CD4-positive, alpha-beta T cell (primary cell): Measurements from ENCODE around the gene RSBN1L. TPM values are rescaled to one million over a fixed set of nuclear protein-coding genes. Genes with fewer than 3 reads are reported as not detected.
A peak's percentile ranks its signal among the peaks of the same experiment; 100 is the strongest.

ENCODE experiments used
- ATAC-seq: fragments of 200-7000 bp; cut with Tn5 transposase; one replicate; pipeline ENCODE4 v1.10.0; 2022; ENCODE audit warnings: mild to moderate bottlenecking; ENCODE audit not compliant: poor library complexity
- CTCF ChIA-PET: fragments of 350-600 bp; sonication (Branson Sonifier 250); formaldehyde crosslinking; loops from one replicate; lab custom pipeline; 2021; ENCODE audit warnings: antibody characterized with exemption, inconsistent platforms; lab: Charles Lee
- POLR2A ChIA-PET: fragments of 350-600 bp; sonication (Branson Sonifier 250); formaldehyde crosslinking; loops from one replicate; lab custom pipeline; 2021; ENCODE audit warnings: antibody characterized with exemption, inconsistent platforms; lab: Charles Lee
- DNase-seq, 14 experiments: peaks; one replicate each; pipeline ENCODE4 v3.0.0-alpha.2; 2013 to 2020; ENCODE audit warnings: mixed read lengths in 2 of 14
- H3K27ac ChIP-seq, 2 donors: one replicate each; pipeline versions ENCODE4 v1.5.1 to v1.7.0; 2013; ENCODE audit warnings: low read length in 2 of 2, low read depth in 1 of 2, mild to moderate bottlenecking in 1 of 2
- H3K27me3 ChIP-seq, 2 experiments: 1 replicate in 1 of 2; 2 replicates in 1 of 2; pipeline versions ENCODE4 v1.6.1 to v1.7.0; 2013; ENCODE audit warnings: low read length in 2 of 2, control low read depth in 1 of 2, mild to moderate bottlenecking in 1 of 2, moderate library complexity in 1 of 2; ENCODE audit not compliant: insufficient read depth in 2 of 2, control insufficient read depth in 1 of 2
- H3K36me3 ChIP-seq: one replicate; pipeline ENCODE4 v1.6.1; 2013; ENCODE audit warnings: low read length, control low read depth; ENCODE audit not compliant: insufficient read depth
- H3K4me1 ChIP-seq: one replicate; pipeline ENCODE4 v1.6.1; 2013; ENCODE audit warnings: low read length, control low read depth; ENCODE audit not compliant: insufficient read depth
- H3K4me3 ChIP-seq: one replicate; pipeline ENCODE4 v1.5.1; 2013; ENCODE audit warnings: mild to moderate bottlenecking, low read length, moderate library complexity
- H3K9me3 ChIP-seq, 2 experiments: 1 replicate in 1 of 2; 2 replicates in 1 of 2; pipeline versions ENCODE4 v1.6.1 to v1.7.0; 2013; ENCODE audit warnings: low read length in 2 of 2, mild to moderate bottlenecking in 2 of 2, control low read depth in 1 of 2, moderate library complexity in 1 of 2; ENCODE audit not compliant: control insufficient read depth in 1 of 2, insufficient read depth in 1 of 2
- H3K27ac Mint-ChIP-seq: one replicate; pipeline ENCODE4 v1.8.0; 2020; ENCODE audit warnings: mixed read lengths
- H3K27me3 Mint-ChIP-seq: one replicate; pipeline ENCODE4 v1.8.0; 2021; ENCODE audit warnings: mixed read lengths
- H3K36me3 Mint-ChIP-seq: one replicate; pipeline ENCODE4 v1.8.0; 2021; ENCODE audit warnings: low read depth, mixed read lengths
- H3K4me1 Mint-ChIP-seq: one replicate; pipeline ENCODE4 v1.8.0; 2021; ENCODE audit warnings: low read depth, mixed read lengths
- H3K4me3 Mint-ChIP-seq: one replicate; pipeline ENCODE4 v1.8.0; 2020; ENCODE audit warnings: mild to moderate bottlenecking, mixed read lengths
- H3K9me3 Mint-ChIP-seq: one replicate; pipeline ENCODE4 v1.8.0; 2020; ENCODE audit warnings: mixed read lengths
- CTCF ChIP-seq: fragments of 200-600 bp; IDR thresholded peaks from one replicate; pipeline ENCODE4 v1.8.0; 2022; ENCODE audit warnings: antibody characterized with exemption, mild to moderate bottlenecking
- intact Hi-C, 2 experiments: fragments of 100-400 bp; cut with DNase I in 1 of 2; cut with micrococcal nuclease in 1 of 2; formaldehyde crosslinking; loops; one replicate each; pipeline versions ENCODE4 v1.15.1 to v1.9.0; 2023 to 2025; cut with DNase I, micrococcal nuclease
- total RNA-seq, 174 experiments: library from RNA in 2 of 174; stranded (reverse) in 2 of 174; gene quantifications; one replicate each; pipeline ENCODE4 v1.2.3 and lab custom pipeline; 2021 to 2026

Gene RSBN1L
- total RNA-seq, 2 experiments from 2014 or later, result 9.0 to 9.6 TPM

- POLR2A ChIA-PET, result interaction anchor here (0.7 to 2.3 kb wide), 8 partner anchors 22 to 439 kb away, joined by 3 to 9 read pairs (median 4); partner anchors contain the start of gene RSBN1L
- no peak for ATAC-seq
These were observed 106.5 kb downstream of the RSBN1L start for GRCh38 chr7:77802557-77803405.

GRCh38 chr7:77806425-77806824 lies 110.2 kb downstream of the RSBN1L start:
- CTCF ChIA-PET, result no interaction called here
- peaks cover 0 to 18% of the 10 kb centered on the region in 2 experiments for H3K9me3 ChIP-seq
- Mint-ChIP-seq H3K4me1 (peaks cover 68% of the 10 kb centered on the region), H3K9me3 (no peaks in the 10 kb centered on the region), H3K27me3 (no peaks in the 10 kb centered on the region), H3K27ac (no peak overlapping the region), H3K4me3 (no peak overlapping the region), H3K36me3 (peaks cover 43% of the 10 kb centered on the region)
- H3K4me1 ChIP-seq, result peaks cover 13% of the 10 kb centered on the region
- DNase-seq (no peak), ATAC-seq (no peak)
- no peaks in the 10 kb centered on the region for H3K27me3 ChIP-seq
- H3K4me3 ChIP-seq, result no peak overlapping the region
- no peaks in the 10 kb centered on the region for H3K36me3 ChIP-seq
- no peak overlapping the region for H3K27ac ChIP-seq
- TF ChIP-seq CTCF, result no peak
- POLR2A ChIA-PET, result no interaction called here
- intact Hi-C loops, result no loop called here

More at GRCh38 chr7:77802557-77803405, 106.5 kb downstream of the RSBN1L start:
- Histone ChIP-seq H3K36me3 (no peaks in the 10 kb centered on the region), H3K27me3 (no peaks in the 10 kb centered on the region), H3K27ac (peak overlapping the region; percentile 10 to 22), H3K4me1 (peaks cover 22% of the 10 kb centered on the region), H3K9me3 (peaks cover 0 to 10% of the 10 kb centered on the region in 2 experiments), H3K4me3 (peak overlapping the region; percentile 2)
- H3K4me1 Mint-ChIP-seq, result peaks cover 89% of the 10 kb centered on the region
- H3K27ac Mint-ChIP-seq, result peak overlapping the region; percentile 83
- no peak for TF ChIP-seq CTCF
- DNase-seq, result peak in 4 of 14 experiments; percentile 26 to 77 (median 34)
- CTCF ChIA-PET, result interaction anchor here (0.6 to 1.5 kb wide), 3 partner anchors 33 to 61 kb away, joined by 3 to 4 read pairs (median 3); no protein-coding TSS in a partner anchor
- no peaks in the 10 kb centered on the region for H3K27me3 Mint-ChIP-seq
- intact Hi-C loops, result loop anchor here in 1 of 2 experiments (5.0 kb wide), 1 partner anchor 35 kb away; no protein-coding TSS in a partner anchor
- H3K9me3 Mint-ChIP-seq, result no peaks in the 10 kb centered on the region
- H3K36me3 Mint-ChIP-seq, result peaks cover 44% of the 10 kb centered on the region
- H3K4me3 Mint-ChIP-seq, result peak overlapping the region; percentile 77

- Histone ChIP-seq H3K9me3 (peaks cover 0 to 18% of the 10 kb centered on the region in 2 experiments), H3K36me3 (no peaks in the 10 kb centered on the region), H3K4me1 (peaks cover 8% of the 10 kb centered on the region), H3K27me3 (no peaks in the 10 kb centered on the region), H3K27ac (no peak overlapping the region), H3K4me3 (no peak overlapping the region)
- Mint-ChIP-seq H3K4me1 (peaks cover 67% of the 10 kb centered on the region), H3K4me3 (no peak overlapping the region), H3K27ac (no peak overlapping the region), H3K9me3 (no peaks in the 10 kb centered on the region), H3K27me3 (no peaks in the 10 kb centered on the region), H3K36me3 (peaks cover 51% of the 10 kb centered on the region)
- ATAC-seq, result no peak
- ChIA-PET CTCF (no interaction called here), POLR2A (no interaction called here)
- no peak for DNase-seq
- no peak for TF ChIP-seq CTCF
- intact Hi-C loops, result no loop called here
These were observed 112.3 kb downstream of the RSBN1L start for GRCh38 chr7:77808517-77808916.
